HepG2 (cell line): ENCODE measurements around the gene PRKACA. TPM values are rescaled to one million over a fixed set of nuclear protein-coding genes. Genes with fewer than 3 reads are reported as not detected.

ENCODE experiments used
- ATAC-seq: fragments of 200-7000 bp; cut with Tn5 transposase; 3 replicates; pipeline ENCODE4 v1.9.1; 2020; ENCODE audit warnings: mild to moderate bottlenecking, moderate library complexity
- BruUV-seq: library from RNA; stranded (reverse); fragments of 400-500 nt; replicated peaks from 2 replicates; lab custom pipeline; 2021; lab: Mats Ljungman, UMichigan
- CTCF ChIA-PET: fragments of 300-600 bp; formaldehyde crosslinking; extraction: SDS; loops from one replicate; lab custom pipeline; 2021; ENCODE audit warnings: low total read pairs, inconsistent platforms, low intra/inter-chr PET ratio; lab: Yijun Ruan, JAX
- POLR2A ChIA-PET: fragments of 350-600 bp; sonication (Branson Sonifier 250); formaldehyde crosslinking; loops from one replicate; lab custom pipeline; 2020; ENCODE audit warnings: antibody characterized with exemption, inconsistent platforms; lab: Yijun Ruan, JAX
- DNase-seq: peaks from one replicate; pipeline ENCODE4 v3.0.0-alpha.2; 2015; ENCODE audit warnings: low spot score
- FAIRE-seq: peaks from 3 replicates; lab custom pipeline; 2011; peaks lifted over from hg19 to GRCh38; lab: Jason Lieb, UNC
- H2AFZ ChIP-seq: one replicate; pipeline ENCODE4 v1.6.1; 2011; ENCODE audit warnings: low read length, inconsistent platforms
- H3K27ac ChIP-seq: fragments of 300-600 bp; 3 replicates; pipeline ENCODE4 v1.8.0; 2011; ENCODE audit warnings: mixed run types, mild to moderate bottlenecking, mixed read lengths, low read length, inconsistent platforms; ENCODE audit not compliant: insufficient read depth; ENCODE audit errors: extremely low read length
- H3K27me3 ChIP-seq, 2 experiments: fragments of 200-600 bp in 1 of 2; 2 replicates in 1 of 2; 3 replicates in 1 of 2; pipeline versions ENCODE4 v1.6.0 to v1.8.0; 2011; ENCODE audit warnings: low read length in 2 of 2, mild to moderate bottlenecking in 2 of 2, moderate library complexity in 2 of 2, inconsistent platforms in 1 of 2; ENCODE audit not compliant: insufficient read depth in 2 of 2, control insufficient read depth in 1 of 2
- H3K36me3 ChIP-seq, 2 experiments: fragments of 200-600 bp in 1 of 2; replicated peaks in 1 of 2; 2 replicates in 1 of 2; 3 replicates in 1 of 2; pipeline versions ENCODE4 v1.5.1 to v1.8.0; 2011; ENCODE audit warnings: low read length in 2 of 2, inconsistent platforms in 1 of 2; ENCODE audit not compliant: insufficient read depth in 2 of 2, control insufficient read depth in 1 of 2
- H3K4me1 ChIP-seq: 2 replicates; pipeline ENCODE4 v1.5.1; 2012; ENCODE audit warnings: low read length, inconsistent platforms; ENCODE audit not compliant: insufficient read depth
- H3K4me2 ChIP-seq: 2 replicates; pipeline ENCODE4 v1.6.0; 2011; ENCODE audit warnings: low read depth, low read length, inconsistent platforms
- H3K4me3 ChIP-seq, 3 experiments: fragments of 200-600 bp in 1 of 3; sonication (generic), shearing (Covaris generic) in 1 of 3; replicated peaks in 1 of 3; 2 replicates each; pipeline ENCODE4 v1.5.1; 2011 to 2016; ENCODE audit warnings: low read length in 3 of 3, inconsistent platforms in 2 of 3, low read depth in 2 of 3, mild to moderate bottlenecking in 2 of 3, control low read depth in 1 of 3, mixed read lengths in 1 of 3; ENCODE audit not compliant: insufficient read depth in 1 of 3
- H3K79me2 ChIP-seq: one replicate; pipeline ENCODE4 v1.6.1; 2011; ENCODE audit warnings: low read length, inconsistent platforms; ENCODE audit not compliant: insufficient read depth
- H3K9ac ChIP-seq: 2 replicates; pipeline ENCODE4 v1.6.0; 2011; ENCODE audit warnings: mild to moderate bottlenecking, low read depth, low read length, inconsistent platforms; ENCODE audit not compliant: insufficient read depth
- H3K9me3 ChIP-seq: 2 replicates; pipeline ENCODE4 v1.5.1; 2012; ENCODE audit warnings: mild to moderate bottlenecking, low read length
- H4K20me1 ChIP-seq: 2 replicates; pipeline ENCODE4 v1.6.0; 2011; ENCODE audit warnings: inconsistent platforms, mild to moderate bottlenecking, low read length, moderate library complexity; ENCODE audit not compliant: insufficient read depth
- ASH2L ChIP-seq: fragments of 300-600, 200-600 bp; sonication (generic); IDR thresholded peaks from 2 replicates; pipeline ENCODE4 v1.7.0; 2017; ENCODE audit warnings: low read depth, mild to moderate bottlenecking, moderate library complexity, mixed read lengths, low read length; ENCODE audit not compliant: insufficient read length
- DMAP1 ChIP-seq: IDR thresholded peaks from 2 replicates; pipeline ENCODE4 v1.6.1; 2016
- KDM6A ChIP-seq: IDR thresholded peaks from 2 replicates; pipeline ENCODE4 v1.6.1; 2016; ENCODE audit warnings: low read depth
- MED1 ChIP-seq: sonication (generic); formaldehyde crosslinking; IDR thresholded peaks from 2 replicates; pipeline ENCODE4 v1.4.0; 2020; ENCODE audit warnings: missing genetic modification reagents
- MIER3 ChIP-seq: IDR thresholded peaks from 2 replicates; pipeline ENCODE4 v1.6.1; 2016; ENCODE audit warnings: missing compliant biosample characterization, borderline replicate concordance
- NCOA2 ChIP-seq: sonication (generic); formaldehyde crosslinking; IDR thresholded peaks from 2 replicates; pipeline ENCODE4 v1.8.0; 2022; ENCODE audit warnings: inconsistent platforms
- PITX1 ChIP-seq: sonication (generic); formaldehyde crosslinking; IDR thresholded peaks from 2 replicates; pipeline ENCODE4 v1.5.1; 2020; ENCODE audit warnings: mild to moderate bottlenecking, missing genetic modification reagents
- SMC3 ChIP-seq: IDR thresholded peaks from 2 replicates; pipeline ENCODE4 v1.6.1; 2011; ENCODE audit warnings: low read length, improper control_type of control experiment
- SRF ChIP-seq: IDR thresholded peaks from 2 replicates; pipeline ENCODE4 v1.6.1; 2011; ENCODE audit warnings: mild to moderate bottlenecking, low read depth, low read length, moderate library complexity
- TEAD3 ChIP-seq: optimal IDR thresholded peaks from 2 replicates; pipeline ENCODE3; 2016; ENCODE audit warnings: borderline replicate concordance
- ZNF451 ChIP-seq: sonication (generic); formaldehyde crosslinking; IDR thresholded peaks from 2 replicates; pipeline ENCODE4 v1.5.0; 2020; ENCODE audit warnings: mild to moderate bottlenecking, missing genetic modification reagents
- WGBS: methylation state at CpG from one replicate; pipeline ENCODE4 v1.1.6; 2017; ENCODE audit warnings: low lambda C conversion rate; 5-methylcytosine and 5-hydroxymethylcytosine counted together
- in situ Hi-C: cut with HindIII; loops from 2 replicates; pipeline ENCODE4 v1.10.0; 2017; ENCODE audit warnings: low pct_unique_long_range_greater_than_20kb; ENCODE audit not compliant: extremely low pct_ligation_motif_present
- intact Hi-C: fragments of 100-400 bp; cut with micrococcal nuclease; formaldehyde crosslinking; loops from one replicate; pipeline ENCODE4 v1.10.0; 2022; ENCODE audit not compliant: unreplicated experiment
- polyA plus RNA-seq, 8 experiments: library from polyadenylated mRNA; depleted of rRNA in 3 of 8; stranded (reverse) in 7 of 8; unstranded in 1 of 8; fragments of >200 nt; fragmentation: Illumina TruSeq in 4 of 8; extraction: Trizol in 4 of 8; gene quantifications; 2 replicates each; pipeline versions ENCODE4 v1.2.1 to v1.2.3, GENCODE V29; 2011 to 2016; ENCODE audit warnings: low read depth in 4 of 8, missing spikeins in 1 of 8, mixed read lengths in 1 of 8; ENCODE audit not compliant: insufficient read depth in 1 of 8
- total RNA-seq, 5 experiments: library from RNA; depleted of rRNA; stranded (reverse); fragments of >200 nt; fragmentation: Illumina TruSeq; extraction: Trizol; gene quantifications; 2 replicates each; pipeline ENCODE4 v1.2.3, GENCODE V29; 2016; ENCODE audit warnings: low read depth in 1 of 5
- TF ChIP-seq, protein P1 (sequence below): sonication (generic); formaldehyde crosslinking; IDR thresholded peaks from 2 replicates; pipeline ENCODE4 v1.4.0; 2020; ENCODE audit warnings: missing genetic modification reagents
- TF ChIP-seq, protein P2 (sequence below): IDR thresholded peaks from 2 replicates; pipeline ENCODE4 v1.4.0; 2020; ENCODE audit warnings: mild to moderate bottlenecking, missing genetic modification reagents
- TF ChIP-seq, protein P3 (sequence below): sonication (generic); formaldehyde crosslinking; IDR thresholded peaks from 2 replicates; pipeline ENCODE4 v1.5.1; 2020; ENCODE audit warnings: mild to moderate bottlenecking, moderate library complexity, missing genetic modification reagents

Gene PRKACA
- total and polyA plus RNA-seq, 2 of the 13 experiments (the other 11 are each of a cell fraction or from before 2014, with no cell fraction given) = 11.0 to 18.2 TPM

DNA sequence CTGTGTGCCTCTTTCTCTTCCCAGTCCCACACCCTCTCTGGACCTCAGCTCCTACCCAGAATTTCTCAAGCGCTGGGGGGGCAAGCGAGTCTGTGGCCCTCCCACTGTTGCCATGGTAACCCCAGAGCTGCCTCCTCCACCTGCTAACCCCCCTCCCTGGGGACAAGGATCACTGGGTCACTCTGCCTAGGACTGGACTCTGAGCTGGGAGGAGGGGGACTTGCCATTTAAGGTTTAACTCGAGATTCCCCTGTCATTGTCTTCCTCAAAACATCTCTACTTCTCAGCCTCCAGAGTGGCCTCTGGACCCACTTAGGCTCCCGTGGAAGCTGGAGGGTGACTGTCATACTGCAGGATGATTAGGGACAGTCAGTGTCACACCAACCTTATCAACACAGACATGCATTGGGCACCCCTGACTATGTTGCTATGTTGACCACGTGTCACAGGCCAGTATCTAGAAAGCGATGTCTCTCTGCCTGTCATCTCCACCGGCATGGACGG is 57.9 kb downstream of the PRKACA start:
- ChIA-PET POLR2A (interaction anchor here (1.2 to 5.7 kb wide), 6 partner anchors 8 to 53 kb away, joined by 3 to 62 read pairs (median 4); partner anchors contain the start of genes MISP3 and RFX1), CTCF (interaction anchor here (2.3 kb wide), 1 partner anchor 14 kb away, joined by 15 read pairs; the partner anchor contains the start of gene MISP3)
- Histone ChIP-seq H3K4me3 (peak overlapping the region in 1 of 3 experiments; percentile 24; a peak in 2 of 6 replicates), H3K9me3 (no peaks in the 10 kb centered on the region), H3K27me3 (no peaks in the 10 kb centered on the region), H3K4me1 (peaks cover 39% of the 10 kb centered on the region), H3K36me3 (no peaks in the 10 kb centered on the region), H2AFZ (no peak overlapping the region), H3K27ac (peak overlapping the region; percentile 81), H3K4me2 (peak overlapping the region; percentile 71), H4K20me1 (no peaks in the 10 kb centered on the region), H3K9ac (peak overlapping the region; percentile 10; the same call in 1 of the 2 replicates), H3K79me2 (no peaks in the 10 kb centered on the region)
- no TSS peak for BruUV-seq
- ATAC-seq = peak; percentile 74
- 0% methylated on average over 4 of the region's 8 CpGs for WGBS
- peak; percentile 87 for DNase-seq
- in situ Hi-C loops (loop anchor here (25.0 kb wide), 1 partner anchor 297 kb away; the partner anchor contains the start of genes C19orf53 and MRI1), intact Hi-C loops (no loop called here)
- peak; percentile 98 for FAIRE-seq
- TF ChIP-seq, protein P1, sequence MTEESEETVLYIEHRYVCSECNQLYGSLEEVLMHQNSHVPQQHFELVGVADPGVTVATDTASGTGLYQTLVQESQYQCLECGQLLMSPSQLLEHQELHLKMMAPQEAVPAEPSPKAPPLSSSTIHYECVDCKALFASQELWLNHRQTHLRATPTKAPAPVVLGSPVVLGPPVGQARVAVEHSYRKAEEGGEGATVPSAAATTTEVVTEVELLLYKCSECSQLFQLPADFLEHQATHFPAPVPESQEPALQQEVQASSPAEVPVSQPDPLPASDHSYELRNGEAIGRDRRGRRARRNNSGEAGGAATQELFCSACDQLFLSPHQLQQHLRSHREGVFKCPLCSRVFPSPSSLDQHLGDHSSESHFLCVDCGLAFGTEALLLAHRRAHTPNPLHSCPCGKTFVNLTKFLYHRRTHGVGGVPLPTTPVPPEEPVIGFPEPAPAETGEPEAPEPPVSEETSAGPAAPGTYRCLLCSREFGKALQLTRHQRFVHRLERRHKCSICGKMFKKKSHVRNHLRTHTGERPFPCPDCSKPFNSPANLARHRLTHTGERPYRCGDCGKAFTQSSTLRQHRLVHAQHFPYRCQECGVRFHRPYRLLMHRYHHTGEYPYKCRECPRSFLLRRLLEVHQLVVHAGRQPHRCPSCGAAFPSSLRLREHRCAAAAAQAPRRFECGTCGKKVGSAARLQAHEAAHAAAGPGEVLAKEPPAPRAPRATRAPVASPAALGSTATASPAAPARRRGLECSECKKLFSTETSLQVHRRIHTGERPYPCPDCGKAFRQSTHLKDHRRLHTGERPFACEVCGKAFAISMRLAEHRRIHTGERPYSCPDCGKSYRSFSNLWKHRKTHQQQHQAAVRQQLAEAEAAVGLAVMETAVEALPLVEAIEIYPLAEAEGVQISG (CRISPR knock-in tag) = peak; percentile 51
- TF ChIP-seq SMC3 (no peak), NCOA2 (CRISPR knock-in tag) (peak; percentile 60), SRF (peak; percentile 93), ZNF451 (CRISPR knock-in tag) (no peak), ASH2L (peak; percentile 93), DMAP1 (CRISPR knock-in tag) (peak; percentile 45; the same call in 1 of the 2 replicates), MED1 (peak; percentile 18; the same call in 1 of the 2 replicates), PITX1 (CRISPR knock-in tag) (peak; percentile 44), KDM6A (CRISPR knock-in tag) (peak; percentile 88), MIER3 (peak; percentile 35; the same call in 1 of the 2 replicates), TEAD3 (CRISPR knock-in tag) (peak; percentile 35)
- TF ChIP-seq, protein P2, sequence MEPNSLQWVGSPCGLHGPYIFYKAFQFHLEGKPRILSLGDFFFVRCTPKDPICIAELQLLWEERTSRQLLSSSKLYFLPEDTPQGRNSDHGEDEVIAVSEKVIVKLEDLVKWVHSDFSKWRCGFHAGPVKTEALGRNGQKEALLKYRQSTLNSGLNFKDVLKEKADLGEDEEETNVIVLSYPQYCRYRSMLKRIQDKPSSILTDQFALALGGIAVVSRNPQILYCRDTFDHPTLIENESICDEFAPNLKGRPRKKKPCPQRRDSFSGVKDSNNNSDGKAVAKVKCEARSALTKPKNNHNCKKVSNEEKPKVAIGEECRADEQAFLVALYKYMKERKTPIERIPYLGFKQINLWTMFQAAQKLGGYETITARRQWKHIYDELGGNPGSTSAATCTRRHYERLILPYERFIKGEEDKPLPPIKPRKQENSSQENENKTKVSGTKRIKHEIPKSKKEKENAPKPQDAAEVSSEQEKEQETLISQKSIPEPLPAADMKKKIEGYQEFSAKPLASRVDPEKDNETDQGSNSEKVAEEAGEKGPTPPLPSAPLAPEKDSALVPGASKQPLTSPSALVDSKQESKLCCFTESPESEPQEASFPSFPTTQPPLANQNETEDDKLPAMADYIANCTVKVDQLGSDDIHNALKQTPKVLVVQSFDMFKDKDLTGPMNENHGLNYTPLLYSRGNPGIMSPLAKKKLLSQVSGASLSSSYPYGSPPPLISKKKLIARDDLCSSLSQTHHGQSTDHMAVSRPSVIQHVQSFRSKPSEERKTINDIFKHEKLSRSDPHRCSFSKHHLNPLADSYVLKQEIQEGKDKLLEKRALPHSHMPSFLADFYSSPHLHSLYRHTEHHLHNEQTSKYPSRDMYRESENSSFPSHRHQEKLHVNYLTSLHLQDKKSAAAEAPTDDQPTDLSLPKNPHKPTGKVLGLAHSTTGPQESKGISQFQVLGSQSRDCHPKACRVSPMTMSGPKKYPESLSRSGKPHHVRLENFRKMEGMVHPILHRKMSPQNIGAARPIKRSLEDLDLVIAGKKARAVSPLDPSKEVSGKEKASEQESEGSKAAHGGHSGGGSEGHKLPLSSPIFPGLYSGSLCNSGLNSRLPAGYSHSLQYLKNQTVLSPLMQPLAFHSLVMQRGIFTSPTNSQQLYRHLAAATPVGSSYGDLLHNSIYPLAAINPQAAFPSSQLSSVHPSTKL = peak; percentile 63
- TF ChIP-seq, protein P3, sequence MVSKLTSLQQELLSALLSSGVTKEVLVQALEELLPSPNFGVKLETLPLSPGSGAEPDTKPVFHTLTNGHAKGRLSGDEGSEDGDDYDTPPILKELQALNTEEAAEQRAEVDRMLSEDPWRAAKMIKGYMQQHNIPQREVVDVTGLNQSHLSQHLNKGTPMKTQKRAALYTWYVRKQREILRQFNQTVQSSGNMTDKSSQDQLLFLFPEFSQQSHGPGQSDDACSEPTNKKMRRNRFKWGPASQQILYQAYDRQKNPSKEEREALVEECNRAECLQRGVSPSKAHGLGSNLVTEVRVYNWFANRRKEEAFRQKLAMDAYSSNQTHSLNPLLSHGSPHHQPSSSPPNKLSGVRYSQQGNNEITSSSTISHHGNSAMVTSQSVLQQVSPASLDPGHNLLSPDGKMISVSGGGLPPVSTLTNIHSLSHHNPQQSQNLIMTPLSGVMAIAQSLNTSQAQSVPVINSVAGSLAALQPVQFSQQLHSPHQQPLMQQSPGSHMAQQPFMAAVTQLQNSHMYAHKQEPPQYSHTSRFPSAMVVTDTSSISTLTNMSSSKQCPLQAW (CRISPR knock-in tag) = peak; percentile 64
